Measurements from ENCODE around the gene ERMP1.

Gene ERMP1

DNA sequence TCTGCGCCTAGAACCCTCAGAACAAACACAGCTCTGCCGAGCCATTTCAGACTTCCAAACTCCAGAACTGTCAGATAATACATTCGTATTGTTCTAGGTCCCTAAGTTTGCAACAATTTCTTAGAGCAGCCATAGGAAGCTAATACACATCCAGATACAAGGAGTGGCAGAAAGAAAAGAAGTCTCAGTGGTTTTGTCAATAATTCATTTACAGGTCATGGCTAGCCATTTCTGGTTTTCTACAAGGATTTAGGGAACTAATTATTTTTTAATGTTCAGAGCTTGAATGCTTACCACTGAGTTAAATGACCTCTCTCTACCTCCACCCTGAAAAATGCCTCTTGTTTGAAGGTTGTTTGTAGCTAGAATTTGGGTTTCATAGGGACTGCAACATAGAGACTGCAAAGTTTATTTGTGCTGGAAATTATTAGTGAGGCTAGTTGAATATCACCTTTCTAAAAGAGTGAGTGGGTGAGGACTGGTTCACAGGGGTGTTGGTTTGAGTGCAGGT is 15.5 kb upstream of the ERMP1 start:
- TF ChIP-seq EZH2phosphoT487 (IDR thresholded peaks at IDR 0.05; ENCODE audit: low read depth) (no peak), CTCF (IDR thresholded peaks at IDR 0.05; ENCODE audit: low read depth, low read length) (no peak)

GRCh38 chr9:5846501-5846921 is 13.6 kb upstream of the ERMP1 start:
- H3K79me2 ChIP-seq (ENCODE audit: low read length) = no peaks in the 10 kb centered on the region
- TF ChIP-seq EZH2phosphoT487 (IDR thresholded peaks at IDR 0.05; ENCODE audit: low read depth) (no peak), CTCF (IDR thresholded peaks at IDR 0.05; ENCODE audit: low read depth, low read length) (no peak)
- no peak overlapping the region for H3K4me2 ChIP-seq (ENCODE audit: low read length)
- no peak overlapping the region for H3K27ac ChIP-seq (ENCODE audit: low read length)
- no peak overlapping the region for H2AFZ ChIP-seq (ENCODE audit: low read depth, low read length)
- no peak overlapping the region for H3K4me3 ChIP-seq (ENCODE audit: low read length)
- H3K36me3 ChIP-seq (replicated peaks; ENCODE audit: low read depth, low read length) = no peaks in the 10 kb centered on the region
- no peaks in the 10 kb centered on the region for H3K9me3 ChIP-seq (ENCODE audit: insufficient read depth, low read length)
- peaks cover 21% of the 10 kb centered on the region for H3K4me1 ChIP-seq (ENCODE audit: low read length)
- H3K9ac ChIP-seq (ENCODE audit: low read length) = no peak overlapping the region
- no peaks in the 10 kb centered on the region for H3K27me3 ChIP-seq (ENCODE audit: low read depth, low read length)
- H4K20me1 ChIP-seq (ENCODE audit: insufficient read depth, low read length) = no peaks in the 10 kb centered on the region

More for the DNA sequence above, 15.5 kb upstream of the ERMP1 start:
- peaks cover 31% of the 10 kb centered on the region for H3K4me1 ChIP-seq (ENCODE audit: low read length)
- H2AFZ ChIP-seq (ENCODE audit: low read depth, low read length) = no peak overlapping the region
- no peaks in the 10 kb centered on the region for H4K20me1 ChIP-seq (ENCODE audit: insufficient read depth, low read length)
- H3K9ac ChIP-seq (ENCODE audit: low read length) = no peak overlapping the region
- no peaks in the 10 kb centered on the region for H3K36me3 ChIP-seq (replicated peaks; ENCODE audit: low read depth, low read length)
- no peak overlapping the region for H3K4me2 ChIP-seq (ENCODE audit: low read length)
- no peaks in the 10 kb centered on the region for H3K9me3 ChIP-seq (ENCODE audit: insufficient read depth, low read length)
- no peak overlapping the region for H3K4me3 ChIP-seq (ENCODE audit: low read length)
- H3K27me3 ChIP-seq (ENCODE audit: low read depth, low read length) = no peaks in the 10 kb centered on the region
- H3K27ac ChIP-seq (ENCODE audit: low read length) = no peak overlapping the region
- H3K79me2 ChIP-seq (ENCODE audit: low read length) = no peaks in the 10 kb centered on the region

DNA sequence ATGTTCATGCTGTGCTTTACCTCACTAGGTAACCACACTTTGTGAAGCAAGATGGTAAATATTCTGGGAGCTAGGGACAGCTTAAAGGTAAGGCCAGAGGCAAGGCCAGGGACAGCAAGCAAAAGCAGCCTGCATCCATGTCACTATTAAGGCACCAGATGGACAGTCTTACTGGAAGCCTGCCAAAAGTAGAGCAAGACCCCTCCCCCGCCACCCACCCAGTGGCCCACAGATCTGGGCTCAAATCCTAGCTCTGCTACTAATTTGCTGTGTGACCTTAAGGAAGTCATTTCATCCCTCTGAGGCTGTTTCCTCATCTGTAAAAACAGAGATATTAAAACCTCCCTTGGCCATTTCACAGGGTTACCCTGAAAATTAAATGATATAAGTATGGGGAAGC is 13.2 kb upstream of the ERMP1 start:
- Histone ChIP-seq H3K4me1 (ENCODE audit: low read length) (peaks cover 17% of the 10 kb centered on the region), H3K36me3 (replicated peaks; ENCODE audit: low read depth, low read length) (no peaks in the 10 kb centered on the region), H4K20me1 (ENCODE audit: insufficient read depth, low read length) (no peaks in the 10 kb centered on the region), H3K9me3 (ENCODE audit: insufficient read depth, low read length) (no peaks in the 10 kb centered on the region), H3K4me2 (ENCODE audit: low read length) (no peak overlapping the region), H3K79me2 (ENCODE audit: low read length) (no peaks in the 10 kb centered on the region), H3K9ac (ENCODE audit: low read length) (no peak overlapping the region), H3K27me3 (ENCODE audit: low read depth, low read length) (no peaks in the 10 kb centered on the region), H3K4me3 (ENCODE audit: low read length) (no peak overlapping the region), H2AFZ (ENCODE audit: low read depth, low read length) (no peak overlapping the region), H3K27ac (ENCODE audit: low read length) (no peak overlapping the region)
- TF ChIP-seq EZH2phosphoT487 (IDR thresholded peaks at IDR 0.05; ENCODE audit: low read depth) (no peak), CTCF (IDR thresholded peaks at IDR 0.05; ENCODE audit: low read depth, low read length) (no peak)

DNA sequence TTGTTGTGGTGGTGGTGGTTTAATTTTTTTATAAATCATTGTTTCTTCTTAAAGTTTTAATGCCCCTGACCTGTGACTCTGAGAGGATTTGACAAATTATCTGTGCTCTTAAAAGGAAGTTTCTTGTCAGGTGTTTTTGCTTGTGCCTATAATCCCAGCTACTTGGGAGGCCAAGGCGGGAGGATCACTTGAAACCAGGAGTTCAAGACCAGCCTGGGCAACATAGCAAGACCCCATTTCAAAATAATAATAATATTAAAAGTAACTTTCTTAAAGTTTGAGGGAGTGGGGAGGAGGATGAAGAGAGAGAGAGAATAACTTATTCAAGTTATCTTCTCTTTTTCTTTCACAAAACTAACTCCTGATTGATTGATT is 12.2 kb upstream of the ERMP1 start:
- Histone ChIP-seq H3K36me3 (replicated peaks; ENCODE audit: low read depth, low read length) (no peaks in the 10 kb centered on the region), H3K27me3 (ENCODE audit: low read depth, low read length) (no peaks in the 10 kb centered on the region), H3K27ac (ENCODE audit: low read length) (no peak overlapping the region), H3K9ac (ENCODE audit: low read length) (no peak overlapping the region), H3K9me3 (ENCODE audit: insufficient read depth, low read length) (no peaks in the 10 kb centered on the region), H3K4me3 (ENCODE audit: low read length) (no peak overlapping the region), H3K4me1 (ENCODE audit: low read length) (peaks cover 9% of the 10 kb centered on the region), H2AFZ (ENCODE audit: low read depth, low read length) (no peak overlapping the region), H3K4me2 (ENCODE audit: low read length) (no peak overlapping the region), H4K20me1 (ENCODE audit: insufficient read depth, low read length) (no peaks in the 10 kb centered on the region), H3K79me2 (ENCODE audit: low read length) (no peaks in the 10 kb centered on the region)
- TF ChIP-seq EZH2phosphoT487 (IDR thresholded peaks at IDR 0.05; ENCODE audit: low read depth) (no peak), CTCF (IDR thresholded peaks at IDR 0.05; ENCODE audit: low read depth, low read length) (no peak)

All from OCI-LY3 (cell line).